ENCODE data around the gene HHATL.
A peak's percentile ranks its signal among the peaks of the same experiment; 100 is the strongest.

HHATL gene

DNA sequence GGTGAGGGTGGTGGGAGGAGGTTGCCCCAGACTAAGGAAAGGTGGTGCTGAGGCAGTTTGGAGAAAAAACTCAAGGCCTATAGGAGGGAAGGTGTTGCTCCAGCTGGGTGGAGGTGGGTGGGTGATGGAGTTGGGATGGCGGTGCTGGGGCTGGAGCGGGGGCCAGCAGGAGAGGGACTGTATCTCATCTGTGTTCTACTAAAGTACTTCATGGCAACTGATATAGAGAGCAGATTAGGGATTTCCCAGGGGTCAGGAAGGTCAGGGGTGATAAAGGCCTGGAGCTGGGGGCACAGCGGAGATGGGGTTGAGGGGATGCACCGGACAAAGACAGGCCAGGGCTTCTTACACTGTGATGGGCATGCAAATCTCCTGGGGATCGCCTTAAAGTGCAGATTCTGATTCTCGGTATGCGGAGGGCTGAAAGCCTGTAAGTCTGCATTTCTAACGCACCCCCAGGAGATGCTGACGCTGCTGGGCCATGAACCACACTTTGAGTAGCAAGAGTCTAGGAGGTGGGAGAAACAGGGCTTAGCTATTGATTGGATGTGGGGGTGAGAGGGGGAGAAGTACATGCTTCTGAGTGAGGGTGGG lies 13.1 kb downstream of the HHATL start:
- H3K4me1 ChIP-seq: peaks cover 6 to 38% (median 26%) of the 10 kb centered on the region in 10 experiments
- no peak overlapping the region for H3K9ac ChIP-seq
- no peak overlapping the region for H3K27ac ChIP-seq
- no peaks in the 10 kb centered on the region for H3K27me3 ChIP-seq
- no peaks in the 10 kb centered on the region for H3K36me3 ChIP-seq
- peaks cover 0 to 12% (median 0%) of the 10 kb centered on the region in 11 experiments; a peak in 5 of 22 replicates for H3K9me3 ChIP-seq (replicated peaks in 1 of 11)
- no peak overlapping the region for H3K4me3 ChIP-seq
- TF ChIP-seq Cebpa-rat (IDR thresholded peaks at IDR 0.05): no peak
- H4K20me1 ChIP-seq: no peaks in the 10 kb centered on the region
- peak overlapping the region in 1 of 11 experiments; percentile 82; a peak in 1 of 22 replicates for H3K4me2 ChIP-seq

GRCh38 chr3:42688487-42689420 lies 13.8 kb downstream of the HHATL start:
- Histone ChIP-seq H4K20me1 (no peaks in the 10 kb centered on the region), H3K9me3 (replicated peaks in 1 of 11) (peaks cover 0 to 12% (median 0%) of the 10 kb centered on the region in 11 experiments; a peak in 5 of 22 replicates), H3K4me3 (no peak overlapping the region), H3K36me3 (no peaks in the 10 kb centered on the region), H3K9ac (no peak overlapping the region), H3K27me3 (no peaks in the 10 kb centered on the region), H3K4me2 (peak overlapping the region in 1 of 11 experiments; percentile 14; a peak in 1 of 22 replicates), H3K27ac (no peak overlapping the region), H3K4me1 (peaks cover 12 to 38% (median 29%) of the 10 kb centered on the region in 10 experiments)
- no peak for TF ChIP-seq Cebpa-rat (IDR thresholded peaks at IDR 0.05)

GRCh38 chr3:42688016-42688415 lies 14.6 kb downstream of the HHATL start:
- Histone ChIP-seq H3K4me1 (peaks cover 19 to 43% (median 36%) of the 10 kb centered on the region in 10 experiments), H3K9me3 (replicated peaks in 1 of 11) (peaks cover 0 to 12% (median 0%) of the 10 kb centered on the region in 11 experiments; a peak in 5 of 22 replicates), H3K4me2 (no peak overlapping the region), H3K4me3 (no peak overlapping the region), H3K27ac (no peak overlapping the region), H4K20me1 (no peaks in the 10 kb centered on the region), H3K9ac (no peak overlapping the region), H3K27me3 (no peaks in the 10 kb centered on the region), H3K36me3 (no peaks in the 10 kb centered on the region)
- no peak for TF ChIP-seq Cebpa-rat (IDR thresholded peaks at IDR 0.05)

DNA sequence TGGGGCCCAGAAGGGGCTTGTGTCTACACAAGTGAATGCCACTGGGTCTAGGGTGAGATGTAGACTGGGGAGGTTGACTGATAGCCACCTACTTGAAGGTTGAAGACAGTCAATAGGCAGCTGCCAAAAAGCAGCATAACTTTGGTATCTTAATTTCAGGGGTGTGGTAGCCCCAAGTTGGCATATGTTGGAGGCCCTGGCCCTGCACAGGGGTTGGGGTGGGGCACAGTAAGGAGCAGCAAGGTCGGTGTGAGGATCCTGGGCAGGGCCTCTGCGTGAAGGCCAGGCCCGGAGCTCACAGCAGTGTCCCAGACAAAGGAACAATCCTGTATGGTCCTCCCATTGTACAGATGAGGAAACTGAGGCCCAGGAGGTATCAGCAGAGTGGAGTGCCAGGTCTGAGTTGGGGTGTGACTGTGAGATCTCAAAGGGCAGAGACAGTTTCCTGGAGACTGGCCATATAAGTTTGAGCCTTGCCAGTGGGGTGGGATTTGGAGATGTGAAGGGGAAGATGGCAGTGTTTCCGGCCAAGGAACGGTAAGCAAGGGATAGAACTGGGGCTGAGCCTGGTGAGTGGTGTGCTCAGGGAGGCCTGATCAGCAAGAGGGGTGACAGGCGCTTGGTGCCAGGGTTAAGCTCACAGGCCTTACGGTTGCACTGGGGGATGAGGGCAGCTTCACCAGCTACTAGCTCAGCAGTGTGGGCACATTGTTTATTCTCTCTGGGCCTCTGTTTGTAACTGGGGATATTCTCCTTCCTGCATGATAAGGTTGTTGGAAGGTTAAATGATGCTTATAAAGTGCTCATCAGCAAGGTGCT lies 15.6 kb downstream of the HHATL start:
- Histone ChIP-seq H3K27me3 (no peaks in the 10 kb centered on the region), H3K27ac (no peak overlapping the region), H3K9me3 (replicated peaks in 1 of 11) (peaks cover 0 to 12% (median 0%) of the 10 kb centered on the region in 11 experiments; a peak in 5 of 22 replicates), H3K36me3 (no peaks in the 10 kb centered on the region), H4K20me1 (no peaks in the 10 kb centered on the region), H3K9ac (no peak overlapping the region), H3K4me1 (peaks cover 24 to 42% (median 31%) of the 10 kb centered on the region in 10 experiments), H3K4me3 (no peak overlapping the region), H3K4me2 (no peak overlapping the region)
- no peak for TF ChIP-seq Cebpa-rat (IDR thresholded peaks at IDR 0.05)

- no peak overlapping the region for H3K4me2 ChIP-seq
- H4K20me1 ChIP-seq: no peaks in the 10 kb centered on the region
- H3K4me3 ChIP-seq: no peak overlapping the region
- H3K27ac ChIP-seq: no peak overlapping the region
- no peak for TF ChIP-seq Cebpa-rat (IDR thresholded peaks at IDR 0.05)
- no peak overlapping the region for H3K9ac ChIP-seq
- H3K9me3 ChIP-seq (replicated peaks in 1 of 11): peaks cover 0 to 12% (median 0%) of the 10 kb centered on the region in 11 experiments; a peak in 5 of 22 replicates
- no peaks in the 10 kb centered on the region for H3K27me3 ChIP-seq
- no peaks in the 10 kb centered on the region for H3K36me3 ChIP-seq
- peaks cover 15 to 33% (median 23%) of the 10 kb centered on the region in 10 experiments for H3K4me1 ChIP-seq
Measured at GRCh38 chr3:42685891-42686820, 16.4 kb downstream of the HHATL start.

DNA sequence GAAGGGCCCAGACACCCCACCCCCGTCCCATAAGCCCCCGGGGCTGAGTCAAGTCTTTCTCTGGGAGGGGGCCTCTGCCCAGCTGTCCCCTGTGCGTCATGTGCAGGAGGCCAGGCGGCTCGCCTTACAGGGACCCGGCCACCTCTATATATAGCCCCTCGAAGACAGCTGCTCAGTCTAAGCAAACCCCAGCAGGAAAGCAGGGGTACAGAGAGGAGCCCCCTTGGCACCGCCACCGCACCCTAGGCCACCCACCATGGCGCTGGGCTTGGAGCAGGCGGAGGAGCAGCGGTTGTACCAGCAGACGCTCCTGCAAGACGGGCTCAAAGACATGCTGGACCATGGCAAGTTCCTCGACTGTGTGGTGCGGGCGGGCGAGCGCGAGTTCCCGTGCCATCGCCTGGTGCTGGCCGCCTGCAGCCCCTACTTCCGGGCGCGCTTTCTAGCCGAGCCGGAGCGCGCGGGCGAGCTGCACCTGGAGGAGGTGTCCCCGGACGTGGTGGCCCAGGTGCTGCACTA lies 17.2 kb downstream of the HHATL start, which contains the start of gene KLHL40:
Gene KLHL40 (plus strand): TSS at position 175 of the 519 bp plus-strand sequence. CDS start 82 bp downstream, at position 257.
- Histone ChIP-seq H4K20me1 (no peaks in the 10 kb centered on the region), H3K9me3 (replicated peaks in 1 of 11) (peaks cover 0 to 12% (median 0%) of the 10 kb centered on the region in 11 experiments; a peak in 5 of 22 replicates), H3K36me3 (no peaks in the 10 kb centered on the region), H3K27me3 (no peaks in the 10 kb centered on the region), H3K4me3 (no peak within 1 kb of the TSS), H3K4me1 (peaks cover 7 to 36% (median 16%) of the 10 kb centered on the region in 10 experiments; a peak in 18 of 20 replicates), H3K9ac (0 out of 22 replicates have a peak within 1 kb of the TSS, but pooled peaks of 1 of the 11 experiments have one; percentile 31), H3K4me2 (peak within 1 kb of the TSS in 7 of 11 experiments; percentile 21 to 66 (median 35); a peak in 12 of 22 replicates), H3K27ac (peak within 1 kb of the TSS in 6 of 11 experiments; percentile 17 to 62 (median 32); a peak in 8 of 22 replicates)
- TF ChIP-seq Cebpa-rat (IDR thresholded peaks at IDR 0.05): no peak

DNA sequence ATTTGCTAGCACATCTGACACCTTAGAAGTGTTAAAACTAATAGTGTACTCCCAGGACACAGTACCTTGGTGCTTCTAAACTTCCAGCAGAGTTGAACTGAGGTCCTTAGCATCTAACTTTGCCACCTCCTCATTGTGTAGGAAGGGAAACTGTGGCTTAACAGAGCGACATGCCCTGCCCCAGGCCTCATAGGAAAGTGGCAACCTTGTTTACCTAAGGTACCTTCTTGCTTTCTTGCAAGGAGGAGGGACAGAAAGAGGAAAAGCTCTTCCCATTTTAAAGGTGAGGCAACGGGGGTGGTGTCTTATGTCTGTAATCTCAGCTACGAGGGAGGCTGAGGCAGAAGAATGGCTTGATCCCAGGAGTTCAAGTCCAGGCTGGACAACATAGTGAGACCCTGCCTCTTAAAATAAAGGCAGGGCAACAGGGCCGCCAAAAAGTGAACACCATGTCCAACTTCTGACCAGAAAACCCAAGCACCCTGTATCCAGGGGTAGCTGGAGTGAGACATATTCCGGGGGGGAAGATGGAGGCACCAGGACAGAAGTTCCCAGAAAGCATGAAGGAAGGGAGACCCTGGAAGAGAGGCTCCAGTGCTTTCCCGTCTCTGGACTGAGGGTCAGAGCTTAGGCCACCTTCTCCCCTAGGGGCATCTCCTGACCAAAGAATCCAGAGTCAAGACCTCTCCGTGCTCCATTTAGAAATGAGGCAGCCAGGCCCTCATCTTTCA lies 17.8 kb downstream of the HHATL start:
- Histone ChIP-seq H3K36me3 (no peaks in the 10 kb centered on the region), H3K9me3 (replicated peaks in 1 of 11) (peaks cover 0 to 12% (median 0%) of the 10 kb centered on the region in 11 experiments; a peak in 5 of 22 replicates), H3K4me1 (peaks cover 2 to 39% (median 16%) of the 10 kb centered on the region in 10 experiments; a peak in 18 of 20 replicates), H3K27me3 (no peaks in the 10 kb centered on the region), H3K4me2 (peak overlapping the region in 7 of 11 experiments; percentile 21 to 66 (median 35); a peak in 12 of 22 replicates), H3K27ac (peak overlapping the region in 6 of 11 experiments; percentile 17 to 62 (median 32); a peak in 8 of 22 replicates), H3K4me3 (no peak overlapping the region), H4K20me1 (no peaks in the 10 kb centered on the region), H3K9ac (0 out of 22 replicates have a peak overlapping the region, but pooled peaks of 1 of the 11 experiments have one; percentile 31)
- no peak for TF ChIP-seq Cebpa-rat (IDR thresholded peaks at IDR 0.05)

Measured in BLaER1 treated with 17β-estradiol and CSF1 and Interleukin-3, amounts not matched to agents 10 nM and 100 nM (cell line).